ENCODE measurements around the gene NKX2-4.
A peak's percentile ranks its signal among the peaks of the same experiment; 100 is the strongest.

NKX2-4 gene

DNA sequence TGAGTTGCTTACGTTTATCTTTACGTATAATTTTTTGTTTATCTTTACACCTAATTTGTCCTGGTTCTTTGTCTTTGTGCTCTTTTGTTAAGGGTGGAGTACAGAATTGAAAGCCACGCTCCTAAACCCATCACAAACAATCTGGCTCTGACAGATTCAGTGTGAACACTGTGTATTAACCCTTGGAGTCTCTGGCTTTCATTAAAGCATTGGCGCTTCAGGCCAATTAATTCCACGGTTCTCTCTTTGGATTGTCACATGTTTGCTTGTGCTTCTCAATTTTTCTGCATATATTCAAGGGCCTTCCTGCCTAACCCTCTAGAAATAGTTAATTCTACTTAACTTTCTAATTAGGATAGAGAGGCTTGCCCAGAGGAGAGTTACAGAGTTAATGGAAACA, 38.6 kb downstream of the NKX2-4 start:
- DNase-seq (ENCODE audit: low spot score): no peak

DNA sequence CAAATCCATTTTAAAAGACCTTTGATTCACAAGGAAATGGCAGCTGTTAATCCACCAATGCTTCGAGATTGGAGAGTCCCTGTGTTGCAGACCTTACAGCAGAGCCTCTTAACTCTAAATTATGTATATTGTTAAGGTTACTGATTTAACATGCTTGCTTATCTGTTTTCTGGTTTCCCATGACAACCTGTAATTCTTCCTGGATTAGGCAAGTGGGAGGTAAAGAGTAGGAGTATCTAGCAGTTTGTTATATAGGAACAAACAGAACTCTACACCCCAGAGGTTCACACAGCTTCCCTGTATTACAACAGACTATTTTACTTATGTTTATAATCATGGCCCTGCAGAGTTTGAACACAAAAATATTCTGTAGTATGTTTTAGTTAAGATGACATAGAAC, 39.5 kb downstream of the NKX2-4 start:
- no peak for DNase-seq (ENCODE audit: low spot score)

DNA sequence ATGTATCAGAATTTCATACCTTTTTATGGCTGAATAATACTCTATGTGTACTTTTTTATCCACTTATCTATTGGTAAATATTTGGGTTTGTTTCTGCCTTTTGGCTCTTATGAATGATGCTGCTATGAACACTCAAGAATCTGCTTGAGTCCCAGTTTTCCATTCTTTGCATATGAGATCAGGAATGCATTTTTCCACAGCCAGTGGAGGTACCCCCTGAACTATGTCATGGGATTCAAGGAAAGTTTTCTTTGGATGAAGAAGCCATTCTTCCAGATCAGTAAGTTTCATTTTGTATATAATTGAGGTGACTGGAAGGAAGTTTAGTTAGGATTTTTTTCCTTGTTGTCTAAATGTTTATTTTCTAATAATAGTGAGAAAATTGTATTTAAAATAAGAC, 40.9 kb downstream of the NKX2-4 start:
- no peak for DNase-seq (ENCODE audit: low spot score)

DNA sequence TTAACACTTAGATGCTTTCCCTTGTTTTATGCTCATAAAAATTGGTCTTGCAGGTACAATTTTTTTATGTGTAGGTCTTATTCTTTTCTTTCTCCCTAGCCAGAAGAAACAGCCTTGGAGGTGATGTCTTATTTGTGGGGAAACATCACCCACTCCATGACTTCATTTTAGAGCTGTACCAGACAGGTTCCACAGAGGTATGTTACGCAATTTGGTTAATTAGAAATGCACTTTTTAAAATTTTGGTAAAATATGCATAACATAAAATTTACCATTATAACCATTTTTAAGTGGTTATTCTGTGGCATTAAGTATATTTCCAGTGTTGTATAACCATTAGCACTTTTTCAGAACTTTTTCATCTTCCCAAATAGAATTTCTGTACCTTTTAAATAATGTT, 41.3 kb downstream of the NKX2-4 start:
- DNase-seq (ENCODE audit: low spot score): no peak

DNA sequence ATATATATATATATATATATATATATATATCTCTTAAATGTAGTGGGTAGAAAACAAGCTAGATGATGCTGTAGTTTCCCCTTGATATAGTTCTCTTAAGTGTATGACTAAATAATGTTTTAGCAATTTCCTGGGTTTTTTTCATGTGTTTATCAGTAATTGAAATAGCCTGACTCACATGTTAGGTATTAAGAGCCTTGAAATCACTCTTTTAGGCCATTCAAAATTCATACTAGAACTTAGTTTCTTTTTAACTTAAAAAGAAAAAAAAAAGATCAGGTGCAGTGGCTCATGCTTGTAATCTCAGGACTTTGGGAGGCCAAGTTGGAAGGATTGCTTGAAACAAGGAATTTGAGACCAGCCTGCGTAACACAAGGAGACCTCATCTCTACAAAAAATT, 44.1 kb downstream of the NKX2-4 start:
- peak; percentile 24 for DNase-seq (ENCODE audit: low spot score)

DNA sequence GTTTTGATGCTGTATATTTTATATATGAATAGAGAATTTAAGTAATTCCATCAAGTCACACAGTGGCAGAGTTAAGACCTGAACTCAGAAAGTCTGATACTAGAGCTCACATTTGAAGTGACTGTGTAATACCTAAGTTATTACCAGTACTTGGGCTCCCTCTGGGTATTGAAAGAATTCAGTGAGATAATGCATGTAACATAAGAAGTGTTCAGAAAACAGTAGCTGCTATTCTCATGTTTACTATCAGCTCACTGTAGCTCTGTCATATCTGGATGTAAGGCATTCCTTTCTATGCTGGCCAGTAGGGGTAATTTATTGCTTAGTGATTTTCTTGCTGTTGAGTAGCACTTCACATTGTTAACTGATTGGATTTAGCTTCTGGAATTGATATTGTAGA, 44.6 kb downstream of the NKX2-4 start:
- DNase-seq (ENCODE audit: low spot score): peak; percentile 32
